Measurements from ENCODE around the gene VAMP8. TPM values are rescaled to one million over a fixed set of nuclear protein-coding genes. Genes with fewer than 3 reads are reported as not detected.
A peak's percentile ranks its signal among the peaks of the same experiment; 100 is the strongest.

VAMP8 gene
- total RNA-seq, 1 experiment from 2014 or later: 90.8 TPM

GRCh38 chr2:85593023-85593422 lies 15.6 kb downstream of the VAMP8 start:
- H3K27ac Mint-ChIP-seq (ENCODE audit: unreplicated experiment): no peak overlapping the region
- H3K9me3 Mint-ChIP-seq (ENCODE audit: low read depth, unreplicated experiment): no peaks in the 10 kb centered on the region
- CTCF ChIA-PET: interaction anchor here (0.9 kb wide), 1 partner anchor 8 kb away, joined by 4 read pairs; no protein-coding TSS in a partner anchor
- intact Hi-C loops (cut with micrococcal nuclease; ENCODE audit: unreplicated experiment): no loop called here
- no peak for TF ChIP-seq CTCF (IDR thresholded peaks at IDR 0.05; ENCODE audit: unreplicated experiment)
- peaks cover 31% of the 10 kb centered on the region for H3K36me3 Mint-ChIP-seq (ENCODE audit: insufficient read depth, unreplicated experiment)
- no peak for DNase-seq
- H3K4me3 Mint-ChIP-seq (ENCODE audit: low read depth, unreplicated experiment): no peak overlapping the region
- peaks cover 18% of the 10 kb centered on the region for H3K4me1 Mint-ChIP-seq (ENCODE audit: low read depth, unreplicated experiment)
- no TSS peak for BruUV-seq (replicated peaks)
- H3K27me3 Mint-ChIP-seq (ENCODE audit: unreplicated experiment): no peaks in the 10 kb centered on the region

GRCh38 chr2:85594715-85595300 lies 17.4 kb downstream of the VAMP8 start:
- Mint-ChIP-seq H3K36me3 (ENCODE audit: insufficient read depth, unreplicated experiment) (peaks cover 36% of the 10 kb centered on the region), H3K4me3 (ENCODE audit: low read depth, unreplicated experiment) (peak overlapping the region; percentile 98), H3K4me1 (ENCODE audit: low read depth, unreplicated experiment) (peaks cover 17% of the 10 kb centered on the region), H3K27ac (ENCODE audit: unreplicated experiment) (peak overlapping the region; percentile 97), H3K27me3 (ENCODE audit: unreplicated experiment) (no peaks in the 10 kb centered on the region), H3K9me3 (ENCODE audit: low read depth, unreplicated experiment) (no peaks in the 10 kb centered on the region)
- intact Hi-C loops (cut with micrococcal nuclease; ENCODE audit: unreplicated experiment): no loop called here
- CTCF ChIA-PET: interaction anchor here (0.6 to 2.7 kb wide), 9 partner anchors 7 to 568 kb away, joined by 3 to 11 read pairs (median 4); partner anchors contain the start of gene VAMP8
- BruUV-seq (replicated peaks): TSS peak; percentile 91
- no peak for DNase-seq
- no peak for TF ChIP-seq CTCF (IDR thresholded peaks at IDR 0.05; ENCODE audit: unreplicated experiment)

GRCh38 chr2:85595301-85596025 lies 18.1 kb downstream of the VAMP8 start, which contains the start of gene RNF181:
Gene RNF181, plus strand, starts transcription at chr2:85595745. Its CDS starts 19 bp downstream, at chr2:85595764.
- Mint-ChIP-seq H3K9me3 (ENCODE audit: low read depth, unreplicated experiment) (no peaks in the 10 kb centered on the region), H3K27ac (ENCODE audit: unreplicated experiment) (peak within 1 kb of the TSS; percentile 97), H3K36me3 (ENCODE audit: insufficient read depth, unreplicated experiment) (peaks cover 42% of the 10 kb centered on the region), H3K4me1 (ENCODE audit: low read depth, unreplicated experiment) (peaks cover 11% of the 10 kb centered on the region), H3K27me3 (ENCODE audit: unreplicated experiment) (no peaks in the 10 kb centered on the region), H3K4me3 (ENCODE audit: low read depth, unreplicated experiment) (peak within 1 kb of the TSS; percentile 98)
- BruUV-seq (replicated peaks): no TSS peak
- peak; percentile 93 for DNase-seq
- CTCF ChIA-PET: interaction anchor here (0.6 to 2.7 kb wide), 9 partner anchors 8 to 158 kb away, joined by 3 to 11 read pairs (median 4); partner anchors contain the start of gene VAMP8
- TF ChIP-seq CTCF (IDR thresholded peaks at IDR 0.05; ENCODE audit: unreplicated experiment): no peak
- intact Hi-C loops (cut with micrococcal nuclease; ENCODE audit: unreplicated experiment): no loop called here

- Mint-ChIP-seq H3K36me3 (ENCODE audit: insufficient read depth, unreplicated experiment) (peaks cover 47% of the 10 kb centered on the region), H3K4me1 (ENCODE audit: low read depth, unreplicated experiment) (peaks cover 6% of the 10 kb centered on the region), H3K27me3 (ENCODE audit: unreplicated experiment) (no peaks in the 10 kb centered on the region), H3K27ac (ENCODE audit: unreplicated experiment) (peak overlapping the region; percentile 97), H3K4me3 (ENCODE audit: low read depth, unreplicated experiment) (peak overlapping the region; percentile 98), H3K9me3 (ENCODE audit: low read depth, unreplicated experiment) (no peaks in the 10 kb centered on the region)
- CTCF ChIA-PET: interaction anchor here (0.6 to 2.7 kb wide), 6 partner anchors 8 to 158 kb away, joined by 3 to 11 read pairs (median 4); partner anchors contain the start of gene VAMP8
- intact Hi-C loops (cut with micrococcal nuclease; ENCODE audit: unreplicated experiment): no loop called here
- DNase-seq: no peak
- BruUV-seq (replicated peaks): no TSS peak
- TF ChIP-seq CTCF (IDR thresholded peaks at IDR 0.05; ENCODE audit: unreplicated experiment): no peak
Observed at GRCh38 chr2:85596026-85596333, 18.6 kb downstream of the VAMP8 start.
